Fibroblast of skin of back (primary cell): ENCODE measurements around the gene LIN9.

Experiments used
- DNase-seq: peaks from one replicate; pipeline ENCODE4 v3.0.0-alpha.2; 2013

The LIN9 gene

GRCh38 chr1:226318471-226318870, 9.5 kb upstream of the LIN9 start:
- DNase-seq, result no peak

GRCh38 chr1:226314055-226314454, 5.1 kb upstream of the LIN9 start:
- no peak for DNase-seq

DNA sequence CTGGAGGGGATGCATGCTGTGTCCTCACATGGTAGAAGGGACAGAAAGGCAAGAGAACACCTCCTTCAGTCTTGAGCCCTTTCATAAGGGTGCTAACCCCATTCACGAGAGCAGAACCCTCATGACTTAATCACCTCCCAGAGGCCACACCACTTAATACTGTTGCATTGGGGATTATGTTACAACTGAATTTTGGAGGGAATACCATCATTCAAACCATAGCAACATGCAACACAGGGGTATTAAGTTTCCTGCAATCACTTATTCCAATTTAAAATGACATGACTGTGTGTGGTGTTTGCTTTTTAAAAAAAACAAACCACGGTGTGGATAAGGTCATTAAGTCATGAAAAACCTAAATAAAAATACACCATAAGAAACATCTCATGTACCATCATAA, 3.1 kb upstream of the LIN9 start:
- DNase-seq, result no peak

DNA sequence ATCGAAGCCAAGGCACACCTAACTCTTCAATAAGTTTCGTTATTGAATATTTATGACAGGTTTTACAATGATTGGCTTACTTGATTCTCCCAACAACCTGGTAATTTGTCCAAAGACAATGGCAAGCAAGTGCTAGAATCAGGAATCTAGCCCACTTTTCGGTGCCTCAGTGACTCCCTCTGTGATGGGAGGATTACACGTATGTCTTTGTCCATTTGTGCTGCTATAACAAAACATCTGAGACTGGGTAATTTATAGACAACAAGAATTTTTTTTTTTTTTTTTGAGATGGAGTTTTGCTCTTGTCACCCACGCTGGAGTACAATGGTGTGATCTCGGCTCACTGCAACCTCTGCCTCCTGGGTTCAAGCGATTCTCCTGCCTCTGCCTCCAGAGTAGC, 2.4 kb upstream of the LIN9 start:
- DNase-seq, result no peak

DNA sequence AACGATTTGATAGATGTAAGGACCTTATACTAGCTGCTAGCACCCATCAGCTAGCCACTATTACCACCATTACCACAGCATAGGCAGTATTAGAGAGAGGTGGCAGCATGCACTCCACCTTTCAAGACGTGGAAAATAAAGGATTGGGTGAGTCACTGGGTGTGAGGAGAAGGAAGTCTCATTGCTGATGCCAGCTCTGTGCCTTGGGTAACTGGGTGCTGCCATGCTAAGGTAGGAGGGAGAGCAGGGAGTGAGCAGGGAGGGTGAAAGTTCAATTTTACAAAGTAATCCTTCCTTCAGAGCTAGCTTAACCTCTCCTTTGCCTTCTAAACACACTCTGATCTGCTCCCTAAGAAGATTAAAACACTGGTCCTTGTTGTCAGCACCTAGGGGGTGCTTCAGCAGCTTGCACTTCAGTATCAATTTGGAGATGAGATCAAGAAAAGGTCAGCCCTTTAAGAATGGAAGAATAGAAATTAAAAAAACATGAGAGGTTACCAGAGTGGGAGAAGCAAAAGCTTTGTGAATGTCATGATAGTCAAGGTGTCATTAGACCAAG, 1.8 kb upstream of the LIN9 start:
- no peak for DNase-seq

DNA sequence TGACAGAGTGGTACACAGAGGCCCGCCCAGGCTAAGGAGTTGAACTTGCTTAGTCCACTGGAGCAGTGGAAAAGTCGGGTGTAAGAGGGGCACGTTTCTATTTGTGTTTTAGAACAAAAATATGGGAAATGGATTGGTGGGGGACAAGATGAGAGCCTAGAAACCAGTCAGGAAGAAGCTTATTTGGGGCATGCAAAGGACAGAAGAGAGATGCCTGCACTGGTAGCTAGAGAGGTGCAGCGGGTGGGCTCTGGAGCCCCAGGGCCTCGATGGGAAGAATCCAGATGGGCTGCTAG, 1.2 kb upstream of the LIN9 start:
- DNase-seq, result no peak

DNA sequence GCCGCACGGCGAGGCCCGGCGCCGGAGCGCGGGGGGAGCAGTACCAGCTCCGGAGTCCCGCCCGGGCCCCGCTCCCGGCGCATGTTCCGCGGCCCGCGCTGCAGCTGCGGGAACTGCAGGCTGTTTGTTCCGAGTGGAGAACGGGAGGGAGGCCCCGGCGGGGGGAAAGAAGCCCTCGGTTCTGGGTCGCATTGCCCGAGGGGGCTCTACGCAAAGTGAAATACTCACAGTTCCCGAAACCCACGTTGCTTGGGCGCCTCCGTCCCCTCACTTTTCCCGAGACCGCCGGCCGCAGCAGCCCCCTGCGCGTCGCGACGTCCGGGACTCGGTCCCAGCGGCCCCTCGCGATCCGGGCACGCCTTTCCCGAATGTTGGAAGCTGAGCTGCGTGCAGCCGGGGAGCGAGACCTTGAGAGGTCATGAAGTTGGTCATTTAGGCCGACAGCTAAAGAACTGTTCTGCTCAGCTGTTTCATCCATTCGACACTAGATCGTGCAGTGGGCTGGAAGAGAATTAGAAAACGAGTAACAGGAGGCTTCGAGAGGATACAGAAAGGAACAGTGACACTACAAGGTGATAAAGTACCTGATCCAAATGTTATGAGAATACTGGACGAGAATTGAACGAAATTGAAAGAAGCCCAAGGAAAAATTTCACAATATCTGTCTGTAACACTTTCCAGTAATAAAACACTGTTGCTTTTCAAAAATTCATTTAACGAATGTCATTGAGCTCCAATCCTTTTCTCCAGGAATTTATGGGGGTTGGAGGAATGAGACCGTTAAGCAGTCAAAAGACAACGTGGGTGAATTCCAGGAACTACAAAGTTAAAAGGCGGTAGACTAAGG, 657 bp upstream of the LIN9 start:
- DNase-seq, result peak; percentile 26

DNA sequence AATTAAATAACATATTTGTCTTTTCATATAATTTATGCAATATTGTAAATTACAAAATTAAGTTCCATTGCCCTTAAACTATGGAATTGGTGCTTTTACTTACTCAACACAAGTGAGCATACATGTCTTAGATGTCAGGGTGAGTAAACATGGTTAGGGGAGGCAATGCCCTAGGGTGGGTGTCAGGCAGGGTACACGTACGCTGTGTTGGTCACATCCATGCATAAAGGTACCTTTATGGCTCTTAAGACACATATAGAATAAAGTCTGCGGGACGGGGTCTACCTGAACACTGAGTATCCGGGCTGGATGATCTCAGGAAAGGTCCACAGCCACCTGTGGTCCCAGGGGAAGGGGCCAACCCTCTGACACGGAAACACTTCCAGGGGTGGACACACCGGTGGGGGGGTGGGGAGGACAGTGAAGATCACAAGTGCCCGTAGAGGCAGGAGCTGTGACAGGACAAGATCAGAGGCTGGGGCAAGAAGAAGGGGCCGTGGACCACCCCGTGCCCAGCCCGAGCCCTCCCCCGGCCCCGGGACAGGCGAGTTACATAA, 720 bp downstream of the LIN9 start:
- DNase-seq, result no peak

DNA sequence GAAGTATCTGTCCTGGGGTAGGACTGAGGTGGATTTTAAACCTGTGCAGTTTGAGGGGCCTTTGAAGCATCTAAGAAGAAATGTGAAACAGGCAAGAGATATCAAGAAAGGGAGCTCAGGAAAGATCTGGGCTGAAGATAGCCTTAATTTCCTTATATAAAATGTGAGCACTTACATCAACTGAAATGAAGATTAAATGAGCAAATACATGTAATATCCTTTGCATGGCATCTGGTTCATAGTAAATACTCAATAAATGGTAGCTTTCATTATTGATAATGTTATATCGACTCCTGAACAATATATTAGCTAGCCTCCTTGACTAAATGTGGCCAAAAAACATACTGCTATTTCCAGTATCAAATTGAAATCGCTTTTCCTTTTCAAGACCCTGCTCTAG, 2.5 kb downstream of the LIN9 start:
- DNase-seq, result no peak

- DNase-seq, result no peak
These were observed 3.8 kb downstream of the LIN9 start for GRCh38 chr1:226305184-226305583.

- DNase-seq, result no peak
These were observed 4.5 kb downstream of the LIN9 start for GRCh38 chr1:226304291-226304955.

DNA sequence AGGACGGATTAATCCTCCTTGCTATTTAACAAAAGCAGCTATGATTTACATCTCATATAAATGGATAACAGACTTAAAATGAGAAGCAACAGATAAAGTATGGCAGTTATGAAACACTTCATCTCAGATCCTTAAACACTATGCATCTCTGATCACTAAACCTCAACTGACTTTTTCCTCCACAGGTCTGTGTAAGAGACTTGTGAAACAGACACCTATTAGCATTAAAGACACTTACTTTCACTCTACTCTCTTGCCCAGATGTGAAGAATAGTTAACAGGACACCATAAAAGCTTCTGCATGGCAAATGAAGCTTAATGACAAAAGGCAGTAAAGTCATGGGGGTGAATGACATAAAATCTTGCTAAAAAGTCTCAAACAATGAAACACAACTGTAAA, 6.2 kb downstream of the LIN9 start:
- DNase-seq, result no peak

DNA sequence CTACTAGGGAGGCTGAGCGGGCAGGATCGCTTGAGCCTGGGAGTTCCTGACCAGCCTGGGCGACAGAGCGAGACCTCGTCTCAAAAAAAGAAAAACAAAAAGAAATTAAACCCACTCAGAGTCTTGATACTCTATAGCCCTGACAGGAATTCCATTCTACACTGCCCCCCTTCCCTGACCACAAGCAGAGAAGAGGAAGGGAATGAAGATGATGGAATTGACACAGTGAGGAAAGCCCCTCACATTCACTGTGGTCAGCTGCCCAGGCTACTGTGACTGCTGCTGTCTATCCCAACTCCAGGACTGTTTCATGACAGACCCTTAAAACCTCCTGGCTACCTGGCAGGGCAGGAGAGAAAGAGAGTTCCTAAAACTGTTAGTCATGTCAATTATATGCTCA, 12.1 kb downstream of the LIN9 start:
- DNase-seq, result no peak

GRCh38 chr1:226293553-226293920, 15.4 kb downstream of the LIN9 start:
- DNase-seq, result no peak

GRCh38 chr1:226292874-226293552, 16.0 kb downstream of the LIN9 start:
- no peak for DNase-seq

DNA sequence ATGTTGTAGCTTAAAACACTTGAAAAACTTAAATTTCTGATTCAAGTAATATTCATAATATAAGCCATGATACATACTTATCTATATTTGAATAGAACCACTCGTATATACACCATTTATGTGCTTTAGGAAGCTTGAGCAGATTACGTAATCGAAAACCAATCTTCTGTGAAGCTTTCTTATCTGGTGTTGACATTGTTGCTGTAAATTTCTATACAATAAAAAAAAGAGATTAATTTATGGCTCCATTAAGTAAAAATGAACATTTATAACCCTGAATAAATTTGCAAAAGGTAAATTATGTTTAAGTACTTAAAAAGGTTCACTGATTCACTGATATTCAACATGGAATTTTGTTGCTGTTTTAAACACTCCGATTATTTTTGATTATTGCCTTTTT, 21.4 kb downstream of the LIN9 start:
- DNase-seq, result no peak

DNA sequence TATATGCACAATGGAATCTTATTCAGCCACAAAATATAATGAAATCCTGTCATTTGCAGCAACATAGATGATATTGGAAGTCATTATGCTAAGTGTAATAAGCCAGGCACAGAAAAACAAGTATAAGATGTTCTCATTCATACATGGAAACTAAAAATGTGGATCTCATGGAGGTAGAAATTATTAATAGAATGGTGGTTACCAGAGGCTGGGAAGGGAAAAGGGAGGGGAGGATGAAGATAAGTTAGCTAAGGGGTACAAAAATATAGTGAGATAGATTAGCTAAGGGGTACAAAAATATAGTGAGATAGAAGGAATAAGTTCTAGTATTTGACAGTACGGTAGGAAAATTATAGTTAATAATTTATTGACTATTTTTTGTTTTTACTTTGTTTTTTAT, 27.9 kb downstream of the LIN9 start:
- no peak for DNase-seq

GRCh38 chr1:226279498-226279897, 29.5 kb downstream of the LIN9 start:
- DNase-seq, result no peak

GRCh38 chr1:226277897-226278296, 31.1 kb downstream of the LIN9 start:
- no peak for DNase-seq

DNA sequence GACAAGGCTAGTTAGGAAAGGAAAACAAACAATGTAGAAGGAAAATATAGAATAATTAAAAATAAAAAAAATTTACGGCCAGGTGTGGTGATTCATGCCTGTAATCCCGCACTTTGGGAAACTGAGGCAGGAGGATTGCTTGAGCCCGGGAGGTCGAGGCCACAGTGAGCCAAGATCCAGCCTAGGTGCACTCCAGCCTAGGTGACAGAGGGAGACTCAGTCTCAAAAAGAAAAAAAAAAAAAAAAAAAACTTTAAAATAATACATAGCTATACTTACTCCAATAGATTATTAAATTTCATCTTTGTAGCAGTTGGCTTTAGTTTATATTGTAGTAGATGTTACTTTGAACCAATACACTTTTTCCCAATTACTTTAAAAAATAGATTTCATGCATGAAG, 32.0 kb downstream of the LIN9 start:
- no peak for DNase-seq

GRCh38 chr1:226276077-226276682, 32.8 kb downstream of the LIN9 start:
- no peak for DNase-seq

DNA sequence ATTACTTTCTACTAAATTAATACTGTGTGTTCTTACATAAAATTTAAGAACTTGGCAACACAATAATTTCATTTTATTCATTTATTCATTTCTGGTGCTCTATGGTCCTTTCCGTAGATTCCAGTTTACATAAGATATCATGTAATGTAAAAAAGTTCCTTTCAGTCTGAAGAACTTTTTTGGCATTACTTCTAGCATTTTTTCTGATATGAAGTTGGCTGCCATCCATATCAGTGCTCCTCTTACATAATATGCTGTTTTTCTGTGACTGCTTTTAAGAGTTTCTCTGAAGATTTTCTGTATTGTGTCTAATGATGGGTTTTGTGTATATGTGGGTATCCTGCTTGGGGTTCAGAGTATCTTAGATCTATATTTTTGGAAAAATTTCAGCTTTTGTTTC, 34.8 kb downstream of the LIN9 start:
- DNase-seq, result no peak
